KOPT-K1 (cell line): Measurements from ENCODE around the gene APOF.
"Not testable (repeated sequence)": the region's sequence is repeated elsewhere in the genome, so short reads cannot be mapped to it uniquely, and the experiment has no call there.

Experiments used
- H3K27ac ChIP-seq: fragments of 200-600 bp; sonication (generic); 2 replicates; pipeline ENCODE4 v1.5.1; 2016; ENCODE audit warnings: antibody characterized with exemption, mild to moderate bottlenecking, low read depth, low read length; ENCODE audit not compliant: poor library complexity, severe bottlenecking
- H3K36me3 ChIP-seq: fragments of 200-600 bp; sonication (generic); 2 replicates; pipeline ENCODE4 v1.5.1; 2017; ENCODE audit warnings: antibody characterized with exemption, mild to moderate bottlenecking, low read length, moderate library complexity; ENCODE audit not compliant: insufficient read depth
- H3K9me3 ChIP-seq: fragments of 200-600 bp; sonication (generic); 2 replicates; pipeline ENCODE4 v1.5.1; 2017; ENCODE audit warnings: antibody characterized with exemption, low read length, mild to moderate bottlenecking; ENCODE audit not compliant: insufficient read depth, poor library complexity, severe bottlenecking

APOF gene

GRCh38 chr12:56346675-56347074 lies 16.0 kb downstream of the APOF start:
- Histone ChIP-seq H3K36me3 (peaks cover 85% of the 10 kb centered on the region), H3K27ac (no peak overlapping the region)

DNA sequence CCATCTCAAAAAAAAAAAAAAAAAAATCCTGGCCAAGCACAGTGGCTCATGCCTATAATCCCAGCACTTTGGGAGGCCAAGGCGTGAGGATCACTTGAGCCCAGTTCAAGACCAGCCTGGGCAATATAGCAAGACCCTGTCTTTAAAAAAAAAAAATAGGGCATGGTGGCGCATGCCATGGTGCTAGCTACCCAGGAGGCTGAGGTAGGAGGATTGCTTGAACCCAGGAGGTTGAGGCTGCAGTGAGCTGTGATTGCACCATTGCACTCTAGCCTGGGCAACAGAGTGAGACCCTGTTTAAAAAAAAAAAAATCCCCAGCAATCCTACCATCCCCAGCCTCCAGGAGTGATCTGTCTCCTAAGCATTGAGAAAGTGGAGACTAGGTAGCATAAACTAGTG lies 20.4 kb downstream of the APOF start:
- not testable (repeated sequence) for H3K9me3 ChIP-seq, H3K27ac ChIP-seq
- H3K36me3 ChIP-seq, result peaks cover 48% of the 10 kb centered on the region

More at GRCh38 chr12:56346675-56347074, 16.0 kb downstream of the APOF start:
- H3K9me3 ChIP-seq, result no peaks in the 10 kb centered on the region

DNA sequence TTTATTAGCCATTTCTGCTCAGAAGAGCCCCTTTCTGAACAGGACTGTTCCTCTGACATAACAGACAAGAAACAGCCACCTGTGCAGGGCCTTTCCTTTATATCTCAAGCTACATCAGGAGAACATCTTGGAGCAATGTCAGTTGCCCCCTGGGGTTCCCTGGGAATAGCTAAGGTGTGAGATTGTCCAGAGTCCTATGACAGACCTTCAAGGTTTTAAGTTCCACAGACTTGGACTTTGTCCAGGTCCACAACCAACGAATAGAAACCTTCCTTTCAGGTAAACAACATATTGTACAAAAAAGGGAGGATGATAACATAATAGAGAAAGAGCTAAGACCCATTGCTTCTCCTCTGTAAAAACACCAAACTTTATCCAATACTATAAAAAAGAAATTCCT lies 21.0 kb downstream of the APOF start:
- Histone ChIP-seq H3K9me3 (no peaks in the 10 kb centered on the region), H3K36me3 (peaks cover 41% of the 10 kb centered on the region), H3K27ac (no peak overlapping the region)

- peak overlapping the region; percentile 73 for H3K27ac ChIP-seq
- H3K36me3 ChIP-seq, result peaks cover 27% of the 10 kb centered on the region
- H3K9me3 ChIP-seq, result no peaks in the 10 kb centered on the region
Measured at GRCh38 chr12:56339158-56339422, 23.6 kb downstream of the APOF start.

DNA sequence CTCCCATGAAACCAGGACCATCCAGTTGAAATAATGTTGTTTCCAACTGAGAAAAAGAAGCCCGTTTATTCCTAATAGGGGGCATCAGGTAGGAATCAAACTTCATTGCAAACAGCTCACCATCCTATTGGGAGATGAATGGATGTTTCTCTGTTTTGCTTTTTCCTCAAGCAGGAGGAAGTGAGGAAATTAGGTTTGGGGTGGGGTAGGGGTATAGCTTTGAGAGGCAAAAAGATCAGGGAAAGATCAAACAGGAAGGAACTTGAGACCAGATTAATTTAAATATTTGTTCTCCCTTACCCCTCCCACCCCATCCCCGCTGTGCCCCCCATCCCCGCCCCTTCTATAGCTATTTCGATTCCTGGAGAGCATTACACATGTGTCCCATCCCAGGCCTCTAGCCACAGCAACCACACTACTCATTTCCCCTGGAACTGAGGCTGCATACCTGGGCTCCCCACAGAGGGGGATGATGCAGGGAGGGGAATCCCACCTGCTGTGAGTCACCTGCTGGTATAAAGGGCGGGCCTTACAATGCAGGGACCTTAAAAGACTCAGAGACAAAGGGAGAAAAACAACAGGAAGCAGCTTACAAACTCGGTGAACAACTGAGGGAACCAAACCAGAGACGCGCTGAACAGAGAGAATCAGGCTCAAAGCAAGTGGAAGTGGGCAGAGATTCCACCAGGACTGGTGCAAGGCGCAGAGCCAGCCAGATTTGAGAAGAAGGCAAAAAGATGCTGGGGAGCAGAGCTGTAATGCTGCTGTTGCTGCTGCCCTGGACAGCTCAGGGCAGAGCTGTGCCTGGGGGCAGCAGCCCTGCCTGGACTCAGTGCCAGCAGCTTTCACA lies 24.1 kb downstream of the APOF start, which contains the start of gene IL23A:
Gene IL23A (plus strand): TSS at position 577 of the 850 bp plus-strand sequence. CDS start 161 bp downstream, at position 738.
- peak within 1 kb of the TSS; percentile 73 for H3K27ac ChIP-seq
- H3K9me3 ChIP-seq, result no peaks in the 10 kb centered on the region
- peaks cover 21% of the 10 kb centered on the region for H3K36me3 ChIP-seq

- Histone ChIP-seq H3K27ac (peak overlapping the region; percentile 73), H3K36me3 (peaks cover 14% of the 10 kb centered on the region), H3K9me3 (no peaks in the 10 kb centered on the region)
Measured at GRCh38 chr12:56337753-56338251, 24.9 kb downstream of the APOF start.

- Histone ChIP-seq H3K9me3 (no peaks in the 10 kb centered on the region), H3K27ac (no peak overlapping the region), H3K36me3 (peaks cover 5% of the 10 kb centered on the region)
Measured at GRCh38 chr12:56336361-56337167, 26.1 kb downstream of the APOF start.

- H3K27ac ChIP-seq, H3K36me3 ChIP-seq, H3K9me3 ChIP-seq: not testable (repeated sequence)
Measured at GRCh38 chr12:56335527-56335926, 27.1 kb downstream of the APOF start.

GRCh38 chr12:56334490-56334793 lies 28.2 kb downstream of the APOF start:
- Histone ChIP-seq H3K27ac (peak overlapping the region; percentile 94), H3K9me3 (no peaks in the 10 kb centered on the region), H3K36me3 (no peaks in the 10 kb centered on the region)

GRCh38 chr12:56333679-56334489 lies 28.8 kb downstream of the APOF start, which contains the start of gene PAN2:
Gene PAN2 (minus strand): TSS chr12:56334000. CDS start chr12:56333094, 906 bp downstream.
- Histone ChIP-seq H3K9me3 (no peaks in the 10 kb centered on the region), H3K36me3 (no peaks in the 10 kb centered on the region), H3K27ac (peak within 1 kb of the TSS; percentile 94)

DNA sequence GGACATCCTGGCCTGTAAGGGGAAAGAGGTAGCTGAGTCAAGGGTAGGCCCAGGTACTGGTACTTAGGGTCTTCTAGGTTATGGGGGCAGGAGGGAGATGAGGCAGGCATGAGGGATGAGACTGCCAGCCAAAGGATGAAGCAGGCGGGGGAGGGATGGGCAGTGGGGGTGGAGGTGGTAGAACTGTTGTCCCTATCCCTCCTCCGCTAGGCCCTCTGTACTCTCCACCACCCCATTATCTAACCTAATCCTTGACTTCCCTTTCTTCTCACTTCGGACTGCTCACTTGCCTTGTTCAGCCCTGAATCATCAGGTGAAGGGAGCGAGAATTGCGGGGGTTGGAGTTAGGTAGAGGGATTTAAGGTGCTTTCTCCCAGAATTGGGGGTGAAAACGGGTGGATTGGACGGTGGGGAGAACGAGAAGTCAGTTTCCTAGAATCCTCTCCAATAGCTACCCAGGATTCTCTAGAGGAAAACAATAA lies 29.4 kb downstream of the APOF start:
- peak overlapping the region; percentile 94 for H3K27ac ChIP-seq
- H3K36me3 ChIP-seq, result peaks cover 5% of the 10 kb centered on the region; the same call in 1 of the 2 replicates

DNA sequence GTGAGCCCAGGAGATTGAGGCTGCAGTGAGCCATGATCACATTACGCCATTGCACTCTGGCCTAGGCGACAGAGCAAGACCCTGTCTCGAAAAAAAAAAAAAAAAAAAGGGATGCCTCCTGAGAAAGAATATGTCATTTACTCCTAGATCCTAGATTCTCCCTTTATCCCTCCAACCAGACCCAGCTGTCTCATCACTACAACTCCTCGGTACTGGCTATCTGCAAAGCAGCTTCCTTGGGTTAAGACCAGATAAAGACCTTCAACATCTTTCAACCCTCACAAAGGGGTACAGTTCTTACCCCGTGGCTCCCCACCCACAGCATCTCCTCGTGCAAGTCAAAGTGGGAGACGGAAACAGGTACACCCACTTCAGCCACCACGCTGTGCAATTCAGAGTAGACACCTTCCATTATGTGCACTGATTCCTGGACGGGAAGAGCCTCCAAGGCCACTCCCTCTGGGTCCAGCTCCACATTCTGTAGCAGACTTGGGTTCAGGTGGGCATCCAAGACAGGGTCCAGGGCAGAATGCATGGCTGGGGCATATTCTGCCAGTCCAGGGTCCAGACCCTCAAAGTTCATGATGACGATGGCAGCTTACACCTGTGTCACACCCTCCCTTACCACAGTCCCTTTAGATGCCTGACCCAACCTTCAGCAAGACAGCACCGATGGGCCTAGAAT lies 30.0 kb downstream of the APOF start:
- no peaks in the 10 kb centered on the region for H3K9me3 ChIP-seq
- H3K27ac ChIP-seq, result peak overlapping the region; percentile 94
- H3K36me3 ChIP-seq, result peaks cover 10% of the 10 kb centered on the region

More for the DNA sequence above, 29.4 kb downstream of the APOF start:
- no peaks in the 10 kb centered on the region for H3K9me3 ChIP-seq

GRCh38 chr12:56330936-56331490 lies 31.6 kb downstream of the APOF start:
- Histone ChIP-seq H3K36me3 (peaks cover 27% of the 10 kb centered on the region), H3K27ac (no peak overlapping the region), H3K9me3 (no peaks in the 10 kb centered on the region)

DNA sequence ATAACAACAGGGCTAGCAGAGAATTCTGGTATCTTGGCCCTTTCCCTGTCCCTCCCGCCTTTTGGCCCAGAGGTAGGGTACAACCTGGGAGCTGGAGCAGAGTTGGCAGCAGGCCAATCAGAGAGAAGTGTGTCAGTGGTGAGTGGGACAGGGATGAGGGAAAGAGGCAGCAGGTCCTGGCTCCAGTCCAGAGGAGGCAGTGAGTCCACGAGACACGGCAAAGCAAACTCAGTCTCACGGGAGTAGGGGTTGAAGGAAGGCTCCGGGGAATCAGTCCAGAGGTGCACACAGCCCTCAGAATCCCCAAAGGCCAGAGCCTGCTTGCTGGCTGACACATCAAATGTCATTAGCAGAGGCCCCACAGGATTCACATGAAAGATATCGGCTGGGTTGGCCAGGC lies 36.1 kb downstream of the APOF start:
- no peak overlapping the region for H3K27ac ChIP-seq
- no peaks in the 10 kb centered on the region for H3K9me3 ChIP-seq
- H3K36me3 ChIP-seq, result peaks cover 70% of the 10 kb centered on the region
